Activated CD4-positive, alpha-beta T cell treated with anti-CD3 and anti-CD28 coated beads, Interleukin-2, amount 50 U/mL, for 16 hours (primary cell): ENCODE data around the gene BAHCC1.

ENCODE experiments used
- DNase-seq: peaks from one replicate; pipeline ENCODE4 v3.0.0-alpha.2; 2020

BAHCC1 gene

GRCh38 chr17:81500047-81500446 is 104.8 kb downstream of the BAHCC1 start:
- DNase-seq: no peak

DNA sequence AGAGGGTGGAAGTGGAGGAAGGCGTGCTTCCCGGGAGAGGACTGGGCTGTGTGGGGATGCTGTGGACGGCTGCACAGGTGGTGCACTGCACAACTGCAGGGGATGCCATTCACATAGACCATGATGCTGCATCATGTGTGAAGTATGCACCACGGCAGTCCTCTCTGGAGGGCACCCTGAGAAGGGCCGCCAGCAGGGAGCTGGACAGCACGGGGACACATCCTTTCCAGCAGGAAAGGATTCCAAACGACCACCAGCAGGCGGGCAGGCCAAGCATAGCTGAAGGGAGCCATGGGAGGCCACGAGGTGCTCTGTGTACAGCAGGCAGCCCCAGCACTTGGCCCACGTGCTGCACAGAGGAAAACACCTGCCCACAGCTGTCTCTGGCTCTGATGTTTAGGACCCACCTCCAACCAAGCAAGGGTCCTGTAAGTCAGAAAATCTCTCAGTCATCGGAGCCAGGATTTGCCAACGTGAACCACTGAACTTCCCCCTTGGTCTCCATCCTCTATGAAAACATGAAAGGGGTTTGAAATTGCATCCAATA is 107.3 kb downstream of the BAHCC1 start:
- no peak for DNase-seq

DNA sequence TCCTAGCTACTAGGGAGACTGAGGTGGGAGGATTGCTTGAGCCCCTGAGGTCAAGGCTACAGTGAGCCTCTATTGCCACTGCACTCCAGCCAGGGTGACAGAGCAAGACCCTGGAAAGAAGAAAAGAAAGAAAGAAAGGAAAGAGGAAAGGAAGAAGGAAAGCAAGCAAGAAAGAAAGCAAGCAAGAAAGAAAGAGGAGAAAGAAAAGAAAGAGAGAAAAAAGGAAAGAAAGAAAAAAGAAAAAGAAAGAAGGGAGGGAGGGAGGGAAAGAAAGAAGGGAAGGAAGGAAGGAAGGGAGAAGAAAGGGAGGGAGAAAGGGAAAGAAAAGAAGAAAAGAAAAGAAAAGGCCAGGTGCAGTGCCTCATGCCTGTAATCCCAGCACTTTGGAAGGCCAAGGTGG is 108.4 kb downstream of the BAHCC1 start:
- DNase-seq: no peak

GRCh38 chr17:81508639-81509206 is 113.5 kb downstream of the BAHCC1 start:
- DNase-seq: peak; percentile 57

DNA sequence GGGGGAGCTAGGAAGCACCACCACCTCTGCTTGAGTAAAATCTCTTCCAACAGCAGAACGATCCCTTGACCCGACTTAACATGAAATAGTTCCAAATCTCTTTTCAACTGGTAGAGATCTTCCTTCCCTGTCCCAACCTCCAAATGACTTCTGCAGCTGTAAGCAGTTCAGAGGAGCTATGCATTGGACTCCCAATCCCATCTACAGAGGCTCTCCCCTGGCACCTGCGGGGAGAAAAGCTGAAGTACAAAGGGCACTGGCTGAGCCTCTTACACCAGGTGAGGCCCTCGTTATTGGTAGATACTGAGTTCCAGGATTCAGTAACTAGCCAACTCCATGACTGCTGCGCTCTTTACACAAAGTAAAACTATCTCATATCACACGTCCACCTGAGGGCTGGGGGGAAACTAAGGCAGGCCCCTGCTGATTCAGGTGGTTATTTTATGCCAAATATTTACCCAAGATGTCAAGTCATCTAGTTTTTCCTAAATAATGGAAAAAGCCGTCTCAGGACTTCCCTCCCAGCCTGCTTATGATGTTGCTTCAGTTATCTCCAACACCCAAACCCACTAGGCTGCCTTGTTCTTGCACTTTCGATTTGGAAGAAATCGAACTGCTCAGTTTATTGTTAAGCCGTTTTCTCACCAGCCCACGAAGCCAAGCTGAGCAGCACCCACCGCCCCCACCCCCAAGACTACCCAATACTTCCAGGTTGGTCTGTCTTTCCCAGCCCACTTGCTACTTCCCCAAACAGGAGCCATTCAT is 114.1 kb downstream of the BAHCC1 start:
- DNase-seq: peak; percentile 42

- peak; percentile 22 for DNase-seq
Observed at GRCh38 chr17:81509972-81510784, 114.9 kb downstream of the BAHCC1 start.

- peak; percentile 34 for DNase-seq
Observed at GRCh38 chr17:81510785-81511553, 115.7 kb downstream of the BAHCC1 start.

DNA sequence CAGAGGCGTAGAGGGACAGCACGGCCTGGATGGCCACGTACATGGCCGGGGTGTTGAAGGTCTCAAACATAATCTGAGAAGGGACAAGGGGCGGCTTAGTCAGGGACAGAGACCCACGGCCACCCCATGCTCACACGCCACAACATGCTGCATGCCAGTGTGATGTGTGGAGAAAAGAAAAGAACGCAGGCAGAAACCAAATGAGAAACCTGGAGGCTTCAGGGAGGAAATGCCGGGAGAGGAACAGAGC is 116.2 kb downstream of the BAHCC1 start:
- no peak for DNase-seq

- peak; percentile 54 for DNase-seq
Observed at GRCh38 chr17:81511804-81512561, 116.7 kb downstream of the BAHCC1 start.

DNA sequence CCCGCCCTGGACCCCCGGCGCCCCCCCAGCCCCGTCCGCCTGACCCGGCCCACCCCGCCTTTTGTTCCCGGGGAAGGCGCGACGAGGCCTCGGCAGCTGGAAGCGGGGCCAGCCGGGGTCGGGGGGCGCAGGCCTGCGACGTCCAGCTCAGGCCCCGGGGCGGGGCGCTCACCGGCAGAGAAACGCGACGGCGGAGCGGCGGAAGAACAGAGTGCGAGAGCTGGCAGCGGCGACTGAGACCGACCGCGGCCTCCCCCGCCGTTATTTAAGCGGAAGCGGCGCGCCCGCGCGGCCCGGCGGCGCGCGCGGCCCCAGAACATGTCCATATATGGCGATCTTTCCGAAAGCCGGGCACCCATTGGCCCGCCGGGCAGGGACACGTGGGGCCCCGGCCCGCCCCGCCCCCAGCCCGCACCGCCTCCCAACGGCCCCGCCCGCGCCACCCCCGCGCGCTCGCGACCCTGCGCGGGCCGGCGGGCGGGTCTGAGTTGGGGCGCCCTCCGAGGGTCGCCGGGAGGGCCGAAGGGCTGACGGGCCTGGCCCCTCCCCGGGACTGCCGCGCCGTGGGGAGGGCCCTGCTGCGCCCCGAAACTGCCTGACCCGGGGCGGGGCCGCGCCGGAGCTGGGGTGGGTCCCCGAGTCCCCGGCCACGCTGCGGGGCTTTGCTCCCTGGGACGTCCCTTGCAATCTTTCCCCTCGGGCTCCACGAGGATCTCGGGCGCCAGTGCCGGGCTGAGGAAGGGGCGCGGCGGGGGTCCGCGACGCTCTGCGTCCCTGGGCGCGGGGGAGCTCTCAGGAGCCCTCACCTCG is 117.5 kb downstream of the BAHCC1 start, which contains the start of gene ACTG1:
TSS of gene ACTG1 (minus strand) at position 238 of the 810 bp plus-strand sequence. CDS start 445 bp downstream, outside the sequence.
- peak; percentile 96 for DNase-seq

- peak; percentile 77 for DNase-seq
Observed at GRCh38 chr17:81513372-81513752, 118.1 kb downstream of the BAHCC1 start.

GRCh38 chr17:81513753-81514488 is 118.7 kb downstream of the BAHCC1 start:
- DNase-seq: peak; percentile 64

DNA sequence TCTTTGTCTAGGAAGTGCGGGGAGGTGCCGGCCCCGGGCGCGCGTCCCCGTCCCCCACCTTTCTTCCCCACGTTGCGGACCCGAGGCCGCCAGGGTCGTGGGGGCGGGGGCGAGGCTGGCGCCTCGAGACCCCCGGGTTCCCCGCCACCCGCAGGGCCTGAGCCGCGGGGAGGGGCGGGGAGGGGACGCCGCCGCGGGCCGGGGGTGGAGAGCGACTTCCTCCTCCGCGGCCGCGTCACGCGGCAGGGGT is 119.2 kb downstream of the BAHCC1 start:
- DNase-seq: no peak

GRCh38 chr17:81514739-81515529 is 119.7 kb downstream of the BAHCC1 start:
- peak; percentile 76 for DNase-seq

DNA sequence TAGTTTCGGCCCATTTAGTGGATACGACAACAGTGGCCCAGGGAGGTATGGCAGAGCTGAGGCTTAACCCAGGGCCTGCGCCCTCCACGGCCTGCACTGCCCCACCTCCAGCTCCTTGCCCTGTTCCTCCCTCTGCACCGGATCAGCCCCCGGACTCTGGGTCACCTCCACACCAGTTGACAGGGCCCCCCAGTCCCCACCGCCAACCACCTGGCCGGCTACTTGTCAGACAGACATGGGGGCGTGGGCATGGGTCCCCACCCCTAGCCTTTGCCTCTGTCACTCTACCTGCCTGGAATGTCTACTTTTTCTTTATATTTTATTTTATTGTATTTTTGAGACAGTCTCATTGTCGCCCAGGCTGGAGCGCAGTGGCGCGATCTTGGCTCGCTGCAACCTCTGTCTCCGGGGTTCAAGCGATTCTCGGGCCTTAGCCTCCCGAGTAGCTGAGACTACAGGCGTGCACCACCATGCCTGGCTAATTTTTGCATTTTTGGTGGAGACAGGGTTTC is 120.3 kb downstream of the BAHCC1 start:
- DNase-seq: no peak
